NCI-H2227 (cell line): ENCODE data around the gene RBP2.
A peak's percentile ranks its signal among the peaks of the same experiment; 100 is the strongest.
"Not testable (repeated sequence)": the region's sequence is repeated elsewhere in the genome, so short reads cannot be mapped to it uniquely, and the experiment has no call there.

Source experiments
- DNase-seq: peaks from one replicate; lab custom pipeline; 2025; ENCODE audit not compliant: unreplicated experiment; lab: John Stamatoyannopoulos, UW

Gene RBP2

DNA sequence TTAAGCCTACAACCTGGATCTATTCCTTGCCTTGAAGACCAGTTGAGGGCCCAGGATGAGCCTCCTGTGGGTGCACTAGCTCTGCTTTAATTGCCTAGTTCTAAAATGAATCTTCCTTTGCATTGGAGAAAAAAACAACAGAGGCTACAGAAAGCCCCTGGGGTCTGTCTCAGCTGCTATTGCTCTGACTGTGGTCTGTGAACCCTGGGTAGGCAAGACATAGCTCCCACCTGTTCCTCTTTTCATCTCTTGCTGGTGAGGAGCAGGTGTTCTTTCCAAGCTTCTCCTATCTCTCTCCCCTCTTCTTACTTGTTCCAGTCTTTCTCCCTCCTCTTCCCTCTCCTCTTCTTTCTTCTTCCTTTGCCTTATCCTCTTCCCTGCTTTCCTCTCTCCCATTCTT is 28.8 kb downstream of the RBP2 start:
- DNase-seq, result no peak

DNA sequence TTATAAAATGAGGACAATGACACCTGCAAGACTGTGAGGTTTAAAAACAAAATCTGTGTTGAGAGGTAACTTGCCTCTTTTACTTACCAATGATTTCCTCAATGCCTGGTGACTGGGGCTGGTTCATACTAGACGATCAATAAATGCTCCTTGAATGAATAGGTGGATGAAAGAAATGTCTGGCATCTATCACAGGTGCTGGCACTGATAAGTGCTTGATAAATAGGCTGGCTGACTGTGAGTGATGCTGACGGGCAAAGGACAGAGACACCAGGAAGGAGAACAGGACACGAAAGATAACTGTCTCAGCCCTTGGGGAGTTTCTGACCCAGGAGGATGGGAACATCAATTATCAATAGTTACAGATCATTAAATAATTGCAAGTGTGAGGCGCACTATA is 31.9 kb downstream of the RBP2 start:
- no peak for DNase-seq

DNA sequence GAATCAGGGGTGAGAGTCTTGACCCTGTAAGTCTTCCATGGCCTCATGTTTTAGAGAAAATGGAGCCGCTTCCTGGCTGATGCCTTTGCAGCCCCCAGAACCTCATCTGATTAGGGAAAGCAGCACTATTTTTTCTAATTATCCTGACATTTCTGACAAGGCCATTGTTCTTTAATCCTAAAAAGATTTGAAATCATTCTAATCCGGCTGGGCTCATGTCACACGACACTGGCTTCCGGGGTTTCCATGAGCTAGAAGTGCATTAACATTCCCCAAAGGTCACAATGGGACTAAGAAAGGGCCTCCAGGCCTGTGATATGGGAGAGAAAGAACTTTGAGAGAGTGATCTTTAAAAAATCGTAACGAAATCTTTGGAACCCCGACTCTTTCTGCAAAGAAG is 33.1 kb downstream of the RBP2 start:
- DNase-seq, result no peak

DNA sequence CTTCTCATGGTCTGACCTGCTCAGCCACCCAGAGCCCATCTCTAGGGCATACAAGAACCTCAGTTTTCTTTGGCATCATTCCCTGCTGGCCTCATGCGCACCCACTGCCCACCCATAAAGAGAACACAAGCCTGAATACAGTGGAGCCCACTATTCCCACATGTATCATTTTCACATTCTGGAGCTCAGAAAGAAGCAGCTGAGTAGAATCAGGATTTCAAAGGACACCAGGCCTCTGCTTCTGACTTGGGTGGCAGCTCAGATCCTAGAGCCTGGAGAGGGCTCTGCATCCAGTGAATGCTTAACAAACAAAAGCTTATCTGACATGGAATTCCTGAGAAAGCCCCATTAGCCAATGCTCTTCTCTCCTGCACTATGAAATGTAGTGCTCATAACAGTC is 34.7 kb downstream of the RBP2 start:
- no peak for DNase-seq

DNA sequence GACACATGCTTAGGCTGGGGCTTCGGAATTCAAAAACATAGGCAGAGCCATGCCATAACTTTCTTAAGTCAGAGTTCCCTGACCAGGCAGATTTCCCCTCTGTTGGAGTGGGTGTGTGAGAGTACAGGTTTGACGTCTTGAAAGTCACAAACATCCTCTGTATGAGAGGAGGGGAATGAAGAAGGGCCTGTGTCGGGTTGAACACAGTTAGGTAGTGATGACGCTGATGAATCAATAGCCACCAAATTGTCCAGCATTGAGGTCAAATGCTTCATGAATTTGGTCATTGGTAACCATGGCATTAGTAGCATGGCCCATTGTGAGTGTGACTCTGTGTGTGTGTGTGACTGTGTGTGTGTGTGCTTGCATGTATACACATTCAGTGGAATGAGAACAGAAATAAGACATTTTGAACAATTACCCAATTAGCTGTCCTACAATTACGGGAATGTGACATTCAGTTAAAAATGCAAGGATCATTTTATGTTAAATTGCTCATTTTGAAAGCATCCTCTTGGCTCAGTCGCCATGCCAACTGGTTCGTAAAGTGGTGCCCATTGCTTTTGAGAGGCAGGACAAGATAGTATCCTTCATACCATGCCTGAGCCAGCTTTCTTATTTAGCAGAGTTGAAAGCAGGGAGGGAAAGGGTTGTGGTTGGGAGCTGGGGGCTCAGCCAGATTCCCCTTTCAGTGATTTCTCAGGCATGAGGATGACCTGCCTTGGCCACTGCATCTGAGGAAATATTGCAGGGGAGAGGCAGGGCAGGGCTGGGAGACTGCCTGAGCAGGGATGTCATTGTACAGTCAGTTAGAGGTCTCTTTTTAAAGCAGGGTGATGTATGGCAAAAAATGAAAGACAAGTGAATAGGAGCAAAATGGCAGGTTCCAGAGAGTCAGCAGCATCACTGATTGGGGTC is 35.4 kb downstream of the RBP2 start:
- no peak for DNase-seq

DNA sequence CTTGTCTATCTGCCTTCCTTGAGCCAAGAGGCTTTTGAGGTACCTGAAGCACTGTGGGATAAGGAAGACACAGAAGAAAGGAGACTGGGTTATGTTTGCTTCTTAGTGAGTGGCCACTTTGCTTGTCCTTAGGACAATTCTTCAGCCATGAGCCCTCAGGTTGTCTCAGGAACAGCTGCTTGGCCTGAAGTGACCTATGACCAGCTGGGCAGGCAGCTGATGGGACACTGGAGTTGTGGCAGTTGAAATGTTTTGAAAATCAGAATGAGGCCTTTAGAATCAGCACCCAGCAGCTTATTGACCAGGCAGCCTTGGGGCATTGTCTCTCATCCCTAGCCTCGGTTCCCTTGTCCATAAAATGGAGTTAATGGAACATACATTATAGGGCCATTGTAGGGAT is 37.0 kb downstream of the RBP2 start:
- no peak for DNase-seq

DNA sequence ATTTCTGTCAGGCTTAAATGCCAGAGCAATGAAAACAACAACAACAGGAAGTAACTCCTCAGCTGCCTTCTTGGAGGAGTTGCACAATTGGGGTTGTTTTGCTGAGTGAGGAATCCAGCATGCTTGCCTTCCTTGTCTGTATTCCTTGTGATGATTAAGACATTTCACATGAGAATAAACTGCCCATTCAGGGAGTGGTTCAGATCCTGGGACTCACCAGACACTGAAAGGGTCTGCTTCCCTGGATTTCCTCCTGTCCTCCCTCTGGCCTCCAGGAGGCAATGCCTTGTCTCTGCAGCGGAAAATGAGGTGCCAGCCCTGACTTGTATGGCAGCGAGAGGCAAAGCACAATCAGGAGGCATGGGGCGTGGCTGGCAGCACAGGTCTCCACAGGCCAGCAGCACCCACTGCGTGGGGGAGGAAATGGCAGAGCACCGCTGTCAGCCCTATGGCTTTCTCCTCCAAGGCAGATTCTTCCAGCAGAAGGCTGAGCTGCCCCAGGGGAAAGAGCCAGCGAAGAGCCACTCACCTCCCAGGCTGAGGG is 41.5 kb downstream of the RBP2 start:
- no peak for DNase-seq

DNA sequence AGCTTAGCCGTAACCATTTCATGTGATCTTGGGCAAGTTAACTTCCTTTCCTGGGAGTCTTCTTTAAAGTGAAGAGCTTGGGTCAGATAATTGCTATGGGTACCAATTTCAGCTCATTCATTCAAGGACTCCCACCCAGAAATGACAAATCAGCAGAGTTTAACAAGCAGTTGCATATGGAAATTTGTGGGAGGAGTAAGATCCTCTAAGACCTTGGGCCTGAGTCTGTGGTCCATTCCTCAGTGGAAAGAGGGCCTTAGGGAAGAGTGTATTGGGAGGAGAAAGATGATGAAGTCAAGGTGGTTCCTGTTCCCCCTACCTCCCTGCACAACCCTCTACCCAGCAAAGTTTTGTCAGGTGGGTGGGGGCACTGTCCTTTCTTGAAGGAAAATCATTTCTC is 42.1 kb downstream of the RBP2 start:
- no peak for DNase-seq

DNA sequence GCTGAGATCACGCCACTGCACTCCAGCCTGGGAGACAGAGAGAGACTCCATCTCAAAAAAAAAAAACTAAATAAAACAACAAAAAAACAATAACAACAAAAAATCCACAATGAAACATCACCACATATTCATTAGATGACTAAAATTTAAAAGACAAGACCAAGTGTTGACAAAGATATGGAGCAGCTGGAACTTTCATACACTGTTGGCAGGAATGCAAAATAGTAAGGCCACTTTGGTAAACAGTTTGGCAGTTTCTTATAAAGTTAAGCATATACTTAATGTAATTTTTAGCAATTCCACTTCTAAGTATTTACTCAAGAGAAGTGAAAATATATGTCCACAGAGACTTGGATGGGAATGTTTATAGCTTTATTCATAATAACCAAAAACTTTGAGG is 43.2 kb downstream of the RBP2 start:
- no peak for DNase-seq

DNA sequence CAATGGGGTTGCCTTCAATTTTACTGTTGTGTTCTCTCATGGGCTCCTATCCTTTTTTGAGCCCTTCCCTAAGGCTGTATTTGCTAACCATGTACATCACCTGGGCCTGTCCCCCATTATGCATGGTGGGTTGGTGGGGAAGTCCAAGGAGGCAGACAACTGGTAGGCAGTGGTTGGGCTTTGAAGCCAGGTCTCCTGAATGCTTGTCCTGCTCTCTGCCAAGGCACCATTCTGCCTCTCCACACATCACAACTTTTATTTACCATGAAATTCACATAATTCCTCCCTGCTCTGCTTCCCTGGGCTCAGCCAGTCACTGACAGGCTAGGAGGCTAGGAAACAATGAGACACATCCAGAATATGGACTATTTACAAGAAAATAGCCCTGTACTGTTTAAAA is 45.8 kb downstream of the RBP2 start:
- DNase-seq, result no peak

DNA sequence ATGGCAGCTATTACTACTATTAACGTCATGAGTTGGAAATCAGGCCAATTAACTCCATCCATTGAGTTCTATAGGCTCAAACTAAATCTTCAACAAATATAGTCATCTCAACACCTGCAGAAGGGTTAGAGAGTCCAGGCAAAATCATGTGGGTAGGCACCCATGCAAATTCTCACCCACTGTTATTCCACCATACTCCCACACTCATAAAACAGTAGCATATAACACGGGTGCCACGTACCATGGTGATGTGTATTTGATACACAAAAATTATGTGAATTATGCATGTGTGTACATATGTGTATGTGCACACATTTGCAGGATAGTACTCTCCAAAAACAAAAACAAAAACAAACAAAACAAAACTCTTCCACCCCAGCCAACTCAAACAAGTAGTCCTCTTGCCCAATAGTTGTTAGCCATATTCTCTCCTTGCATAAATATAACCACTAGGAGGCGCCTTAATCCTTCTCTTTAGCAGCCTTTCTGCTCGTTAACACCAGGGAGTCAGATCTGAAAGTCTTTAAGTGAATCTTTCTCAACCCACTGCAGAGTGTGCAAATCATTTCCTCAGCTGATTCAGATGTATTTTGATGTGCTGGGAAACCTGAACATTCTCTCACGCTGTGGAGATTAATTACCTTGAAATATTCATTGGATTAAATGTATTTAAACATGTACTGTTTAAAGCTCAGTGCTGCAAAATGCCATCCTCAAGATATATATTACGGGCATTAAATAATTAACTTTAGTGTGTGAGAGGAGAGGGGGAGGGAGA is 48.8 kb downstream of the RBP2 start:
- peak; percentile 79 for DNase-seq

DNA sequence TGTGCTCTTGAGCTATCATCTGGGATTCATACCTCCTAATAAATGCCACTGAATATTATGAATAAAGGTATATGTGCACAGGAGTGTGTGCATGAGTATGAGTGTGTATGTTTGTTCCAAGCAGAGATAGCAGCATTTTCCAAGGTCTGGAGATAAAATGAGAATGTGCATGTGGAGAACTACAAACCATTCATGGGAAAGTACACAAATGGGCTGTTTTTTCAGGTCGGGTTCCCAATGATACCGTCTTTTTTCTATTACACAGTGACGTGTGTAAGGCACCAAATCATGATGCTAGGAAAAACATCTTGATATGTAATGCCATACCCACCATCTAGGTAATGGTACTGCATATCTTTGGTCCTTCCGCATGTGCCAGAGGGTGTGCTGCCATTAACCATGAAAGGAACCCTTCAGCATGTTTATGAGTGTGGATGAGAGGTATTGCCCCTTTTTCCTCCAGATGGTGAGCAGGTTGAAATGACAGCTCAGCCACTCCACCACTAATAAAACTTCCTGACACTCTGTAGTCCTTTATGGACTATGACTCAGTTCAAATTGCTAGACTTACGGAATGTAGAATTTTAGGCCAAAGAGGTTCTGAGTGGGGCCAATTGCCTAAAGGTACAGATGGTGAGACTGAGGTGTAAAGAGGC is 50.4 kb downstream of the RBP2 start:
- no peak for DNase-seq

DNA sequence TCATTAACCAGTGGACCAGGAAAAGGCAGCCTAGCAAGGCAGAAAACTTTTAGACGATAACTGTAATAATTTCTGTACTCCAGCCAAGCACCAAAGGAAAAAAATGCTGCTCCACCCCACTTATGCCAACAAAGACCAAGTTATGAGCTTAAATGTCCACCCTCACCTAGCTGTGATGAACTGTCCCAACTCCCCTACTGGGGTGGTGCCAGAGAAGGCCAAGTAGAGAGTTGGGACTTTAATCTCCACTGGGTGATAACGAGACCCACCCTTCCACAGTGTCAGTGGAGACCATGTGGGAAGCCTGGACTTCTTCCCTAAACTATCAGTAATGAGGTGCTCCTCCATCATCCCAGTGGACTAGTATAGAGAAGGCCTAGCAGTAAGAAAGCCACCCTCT is 53.1 kb downstream of the RBP2 start:
- no peak for DNase-seq

DNA sequence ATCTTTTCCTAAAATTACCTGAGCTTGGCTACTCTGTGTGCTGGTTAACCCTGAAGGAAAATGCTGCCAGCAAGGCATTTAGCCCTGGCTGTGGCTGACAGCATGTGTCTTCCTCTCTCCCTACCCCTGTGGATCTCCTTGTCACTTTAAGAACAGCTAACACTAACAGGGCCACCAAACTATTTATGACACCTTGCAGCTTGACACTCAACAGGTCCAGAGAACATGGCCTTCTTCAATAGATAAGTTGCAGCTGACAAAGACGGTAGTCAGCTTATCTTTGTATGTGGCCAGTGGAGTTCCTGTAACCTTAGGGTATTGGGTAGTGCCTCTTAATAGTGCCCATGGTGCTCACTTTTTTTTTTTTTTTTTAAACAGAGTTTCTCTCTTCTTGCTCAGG is 54.9 kb downstream of the RBP2 start:
- no peak for DNase-seq

DNA sequence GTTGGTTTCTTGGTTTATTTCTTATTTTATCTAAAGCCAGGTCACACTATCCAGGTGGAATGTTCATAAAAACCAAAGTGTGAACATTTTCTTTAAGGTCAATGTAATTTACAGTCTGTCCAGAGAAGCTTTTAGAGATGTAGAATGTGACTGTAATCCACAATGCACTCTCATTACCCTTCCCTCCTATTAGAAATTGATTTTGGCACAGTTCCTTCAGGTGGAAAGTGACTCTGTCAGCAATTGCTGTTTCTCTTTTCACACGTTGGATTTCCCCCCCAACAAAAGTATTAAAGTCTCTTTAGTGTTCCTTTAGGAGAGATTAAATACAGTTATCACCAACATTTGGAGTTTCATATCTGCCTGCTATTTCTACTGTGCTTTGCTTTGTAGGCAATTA is 55.3 kb downstream of the RBP2 start:
- DNase-seq, result no peak

DNA sequence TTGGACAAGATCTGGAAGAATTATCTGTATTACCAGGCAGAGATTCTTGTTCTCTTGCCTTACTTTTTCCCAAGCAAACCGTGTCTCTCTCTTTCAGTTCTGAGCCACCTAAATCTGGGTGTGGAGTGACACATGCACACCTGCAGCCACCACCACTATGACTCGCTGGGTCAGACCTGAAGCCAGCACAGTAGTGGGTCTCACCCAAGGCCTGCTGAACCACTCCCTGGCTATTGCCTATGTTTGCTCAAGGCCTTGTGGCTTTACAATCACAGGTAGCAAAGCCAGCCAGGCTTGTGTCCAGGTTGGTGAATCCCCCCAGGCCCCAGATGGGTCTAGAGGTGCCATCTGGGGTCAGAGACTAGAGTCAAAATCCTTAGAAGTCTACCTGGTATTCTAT is 58.2 kb downstream of the RBP2 start:
- DNase-seq, result no peak

DNA sequence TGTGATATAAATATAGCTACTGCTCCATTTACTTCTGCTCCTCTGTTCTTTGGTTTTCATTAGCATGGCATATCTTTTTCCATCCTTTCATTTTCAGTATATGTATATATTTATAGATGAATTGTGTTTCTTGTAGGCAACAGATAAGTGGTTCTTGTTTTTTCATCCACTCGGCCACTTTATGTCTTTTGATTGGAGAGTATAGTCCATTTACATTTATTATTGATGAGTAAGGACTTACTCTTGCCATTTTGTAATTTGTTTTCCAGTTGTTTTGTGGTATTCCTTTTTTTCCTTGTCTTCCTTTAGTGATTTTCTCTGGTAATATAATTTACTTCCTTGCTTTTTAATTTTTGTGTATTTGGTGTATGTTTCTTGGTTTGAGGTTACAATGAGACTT is 60.0 kb downstream of the RBP2 start:
- no peak for DNase-seq

DNA sequence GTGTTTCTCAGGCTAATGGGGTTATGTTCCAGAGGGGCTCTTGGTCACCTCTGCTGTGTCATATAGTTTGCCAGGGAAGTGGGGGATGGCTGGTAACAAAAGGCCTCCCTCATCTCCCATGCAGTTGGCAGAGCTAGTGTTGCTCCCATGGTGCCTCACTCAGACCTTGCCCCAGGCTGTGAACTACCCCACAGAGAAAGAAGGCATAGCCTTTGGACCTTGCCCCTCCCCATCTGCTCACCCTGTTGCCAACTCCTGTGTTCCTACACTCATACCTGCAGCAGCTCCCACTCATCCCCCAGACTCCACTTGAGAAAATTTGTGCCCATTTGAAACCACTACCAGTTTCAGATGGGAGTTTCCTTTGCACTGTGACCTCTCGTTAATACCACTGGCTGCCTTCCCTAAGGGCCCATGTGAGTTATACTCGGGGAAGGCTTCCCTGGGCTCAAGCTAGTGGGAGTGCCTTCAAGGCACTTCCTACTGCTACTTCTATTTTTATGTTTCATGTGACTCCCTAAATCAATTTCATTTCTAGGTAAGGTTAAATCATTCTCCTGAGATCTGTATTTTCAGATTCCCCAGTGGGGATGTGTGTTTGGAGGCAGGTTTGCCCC is 61.6 kb downstream of the RBP2 start:
- no peak for DNase-seq

DNA sequence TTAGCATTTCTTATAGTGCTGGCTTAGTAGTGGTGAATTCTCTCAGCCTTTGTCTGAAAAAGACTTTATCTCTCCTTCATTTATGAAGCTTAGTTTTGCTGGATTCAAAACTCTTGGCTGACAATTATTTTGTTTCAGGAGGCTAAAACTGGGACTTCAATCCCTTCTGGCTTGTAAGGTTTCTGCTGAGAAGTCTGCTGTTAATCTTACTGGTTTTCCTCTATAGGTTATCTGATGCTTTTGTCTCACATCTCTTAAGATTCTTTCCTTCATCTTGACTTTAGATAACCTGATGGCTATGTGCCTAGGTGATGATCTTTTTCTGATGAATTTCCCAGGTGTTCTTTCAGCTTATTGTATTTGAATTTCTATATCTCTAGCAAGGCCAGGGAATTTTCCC is 63.4 kb downstream of the RBP2 start:
- DNase-seq, result not testable (repeated sequence)
